Cardiac muscle cell (in vitro differentiated cells and primary cell): Measurements from ENCODE around the gene TMEM88. TPM values are rescaled to one million over a fixed set of nuclear protein-coding genes. Genes with fewer than 3 reads are reported as not detected.

ENCODE experiments used
- DNase-seq, 2 donors: peaks; one replicate each; pipeline versions ENCODE4 v3.0.0 to v3.0.0-alpha.2; 2010 to 2017; ENCODE audit warnings: low read depth in 1 of 2, low spot score in 1 of 2
- H3K27ac ChIP-seq: fragments of 200-600 bp; sonication (generic); 2 replicates; pipeline ENCODE4 v1.5.1; 2016
- H3K27me3 ChIP-seq: fragments of 200-600 bp; sonication (generic); 2 replicates; pipeline ENCODE4 v1.6.0; 2016; ENCODE audit warnings: control low read depth
- H3K36me3 ChIP-seq: fragments of 200-600 bp; sonication (generic); 2 replicates; pipeline ENCODE4 v1.5.1; 2016; ENCODE audit warnings: control low read depth
- H3K4me1 ChIP-seq: fragments of 200-600 bp; sonication (generic); 2 replicates; pipeline ENCODE4 v1.8.1; 2017; ENCODE audit warnings: low read depth, mild to moderate bottlenecking, mixed run types
- H3K4me3 ChIP-seq: fragments of 200-600 bp; sonication (generic); 2 replicates; pipeline ENCODE4 v1.5.1; 2016; ENCODE audit warnings: mild to moderate bottlenecking
- H3K9me3 ChIP-seq: fragments of 200-600 bp; sonication (generic); 2 replicates; pipeline ENCODE4 v1.5.1; 2017; ENCODE audit warnings: low read depth, mild to moderate bottlenecking, control low read depth
- polyA plus RNA-seq: library from polyadenylated mRNA; unstranded; fragments of >200 nt; fragmentation: Nextera tagmentation; extraction: Ambion mirVana; gene quantifications from 2 replicates; pipeline ENCODE4 v1.2.1, GENCODE V29; 2016
- total RNA-seq: library from RNA; depleted of rRNA; stranded (reverse); fragments of >200 nt; gene quantifications from 2 replicates; pipeline ENCODE4 v1.2.3, GENCODE V29; 2016
- TF ChIP-seq, protein P1 (sequence below): IDR thresholded peaks from 2 replicates; pipeline ENCODE4 v1.5.1; 2012; ENCODE audit warnings: low read depth, mild to moderate bottlenecking, low read length

The TMEM88 gene
- total and polyA plus RNA-seq, 2 experiments from 2014 or later, result 27.4 to 66.1 TPM

GRCh38 chr17:7833795-7834541 is 20.9 kb upstream of the TMEM88 start, which contains the start of gene KDM6B:
Gene KDM6B (plus strand): TSS chr17:7834217. CDS start chr17:7845555, 11,338 bp downstream.
- Histone ChIP-seq H3K4me1 (peaks cover 12% of the 10 kb centered on the region), H3K4me3 (peak within 1 kb of the TSS; percentile 84), H3K9me3 (no peaks in the 10 kb centered on the region), H3K27me3 (no peaks in the 10 kb centered on the region), H3K36me3 (no peaks in the 10 kb centered on the region), H3K27ac (peak within 1 kb of the TSS; percentile 69)
- peak; percentile 96 for DNase-seq
- TF ChIP-seq, protein P1, sequence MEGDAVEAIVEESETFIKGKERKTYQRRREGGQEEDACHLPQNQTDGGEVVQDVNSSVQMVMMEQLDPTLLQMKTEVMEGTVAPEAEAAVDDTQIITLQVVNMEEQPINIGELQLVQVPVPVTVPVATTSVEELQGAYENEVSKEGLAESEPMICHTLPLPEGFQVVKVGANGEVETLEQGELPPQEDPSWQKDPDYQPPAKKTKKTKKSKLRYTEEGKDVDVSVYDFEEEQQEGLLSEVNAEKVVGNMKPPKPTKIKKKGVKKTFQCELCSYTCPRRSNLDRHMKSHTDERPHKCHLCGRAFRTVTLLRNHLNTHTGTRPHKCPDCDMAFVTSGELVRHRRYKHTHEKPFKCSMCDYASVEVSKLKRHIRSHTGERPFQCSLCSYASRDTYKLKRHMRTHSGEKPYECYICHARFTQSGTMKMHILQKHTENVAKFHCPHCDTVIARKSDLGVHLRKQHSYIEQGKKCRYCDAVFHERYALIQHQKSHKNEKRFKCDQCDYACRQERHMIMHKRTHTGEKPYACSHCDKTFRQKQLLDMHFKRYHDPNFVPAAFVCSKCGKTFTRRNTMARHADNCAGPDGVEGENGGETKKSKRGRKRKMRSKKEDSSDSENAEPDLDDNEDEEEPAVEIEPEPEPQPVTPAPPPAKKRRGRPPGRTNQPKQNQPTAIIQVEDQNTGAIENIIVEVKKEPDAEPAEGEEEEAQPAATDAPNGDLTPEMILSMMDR, result no peak

DNA sequence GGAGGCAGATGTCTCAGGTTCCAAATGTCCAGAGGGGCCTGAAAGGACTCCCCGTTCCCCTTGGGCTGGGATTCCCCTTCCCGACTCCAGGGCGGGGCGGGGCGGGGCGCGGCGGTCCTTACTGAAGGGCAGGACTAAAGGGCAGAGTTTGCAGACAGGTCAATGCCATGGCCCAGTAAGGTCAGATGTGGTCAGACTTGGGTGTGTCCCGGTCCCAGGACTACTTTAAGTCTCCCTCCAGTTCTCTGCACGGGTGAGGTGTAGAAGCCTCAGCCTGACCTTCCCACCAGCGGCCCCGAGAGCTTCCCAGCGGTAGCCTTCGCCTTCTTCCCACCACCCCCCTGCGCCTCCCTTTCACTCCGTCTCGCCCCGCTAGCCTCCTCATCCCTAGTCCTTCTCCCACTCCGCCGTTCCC is 20.3 kb upstream of the TMEM88 start:
- Histone ChIP-seq H3K9me3 (no peaks in the 10 kb centered on the region), H3K4me3 (peak overlapping the region; percentile 84), H3K27ac (peak overlapping the region; percentile 69), H3K4me1 (peaks cover 15% of the 10 kb centered on the region), H3K27me3 (no peaks in the 10 kb centered on the region), H3K36me3 (no peaks in the 10 kb centered on the region)
- TF ChIP-seq, protein P1, result no peak
- no peak for DNase-seq

DNA sequence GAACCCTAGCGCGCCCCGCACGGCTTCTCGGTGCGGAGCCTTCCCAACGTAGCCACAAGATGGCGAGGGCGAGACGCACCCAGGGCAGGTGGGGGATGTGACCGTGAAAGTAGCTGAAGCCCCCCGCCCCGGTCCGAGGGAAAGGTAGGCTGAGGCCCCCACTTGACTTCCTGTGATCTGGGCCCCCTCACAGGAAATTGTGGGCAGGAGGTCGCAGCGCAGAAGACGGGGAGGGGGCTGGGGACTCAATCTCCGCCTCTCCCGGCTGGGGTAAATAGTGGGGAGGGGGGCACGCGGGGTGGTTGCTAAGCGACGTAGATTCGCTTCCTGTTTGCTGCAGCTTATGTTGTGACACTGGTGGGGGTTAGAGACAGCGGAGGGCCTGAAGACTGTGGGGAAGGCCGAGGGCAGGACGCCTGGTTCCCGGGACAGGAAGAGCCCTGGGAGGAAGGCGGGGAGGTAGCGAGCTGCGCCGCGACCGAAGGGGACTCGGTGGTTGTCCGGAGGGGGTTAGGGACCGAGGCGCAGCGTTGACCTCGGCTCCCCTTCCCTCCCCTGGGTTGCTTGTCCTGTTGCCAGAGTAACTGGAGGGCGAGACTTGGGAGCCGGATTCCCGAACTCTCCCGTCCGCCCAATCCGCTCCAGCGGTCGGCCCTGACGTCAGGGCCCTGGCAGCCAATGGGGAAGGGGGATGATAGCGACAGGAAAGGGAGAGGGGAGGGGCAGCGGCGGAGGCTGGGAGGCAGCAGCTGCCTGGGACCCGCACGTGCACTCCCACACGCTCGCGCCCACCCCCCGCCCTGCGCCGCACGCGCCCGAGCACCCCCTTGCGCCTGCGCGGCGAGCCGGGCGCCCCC is 19.7 kb upstream of the TMEM88 start:
- TF ChIP-seq, protein P1, result peak; percentile 85
- no peaks in the 10 kb centered on the region for H3K9me3 ChIP-seq
- peak overlapping the region; percentile 87 for H3K27ac ChIP-seq
- DNase-seq, result peak; percentile 98 to 100
- no peaks in the 10 kb centered on the region for H3K27me3 ChIP-seq
- H3K4me1 ChIP-seq, result peaks cover 16% of the 10 kb centered on the region
- H3K4me3 ChIP-seq, result peak overlapping the region; percentile 84
- H3K36me3 ChIP-seq, result no peaks in the 10 kb centered on the region

DNA sequence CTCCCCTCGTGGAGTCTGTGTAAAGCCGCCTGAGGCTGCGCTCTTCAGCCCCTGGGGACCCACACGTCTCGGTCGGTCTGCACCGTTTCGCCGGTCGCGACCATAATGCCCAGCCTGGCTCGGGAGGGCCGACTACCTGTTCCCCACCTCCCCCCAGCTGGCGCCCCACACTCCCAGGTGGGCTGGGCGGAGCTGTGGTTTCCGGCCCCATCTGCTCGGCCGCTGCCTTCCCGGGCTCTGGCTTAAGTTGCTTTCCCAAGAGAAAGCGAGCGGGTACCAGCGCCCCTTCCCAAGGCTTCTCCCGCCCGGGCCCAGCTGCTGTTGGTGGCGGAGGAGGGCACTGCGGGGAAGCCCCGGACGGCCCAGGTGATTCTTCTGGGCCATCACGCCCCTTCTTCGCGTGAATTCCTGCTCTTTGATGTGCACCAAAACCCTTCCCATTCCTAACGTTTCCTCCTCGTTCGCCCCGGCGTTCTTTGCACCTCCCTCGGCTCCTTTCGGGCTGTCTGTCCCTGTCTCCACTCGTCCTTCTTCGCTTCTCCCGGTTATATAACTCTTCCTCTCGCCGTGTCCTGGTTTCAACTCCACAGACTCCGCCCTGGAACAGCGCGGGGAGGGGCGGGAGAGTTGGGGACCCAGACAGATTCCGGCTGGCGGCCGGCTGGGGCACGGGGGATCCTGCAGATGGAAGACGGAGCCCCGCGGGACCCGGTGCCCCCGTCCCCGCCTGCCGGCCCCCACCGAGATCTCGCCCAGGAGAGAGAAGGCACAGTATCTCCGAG is 18.9 kb upstream of the TMEM88 start:
- Histone ChIP-seq H3K4me3 (peak overlapping the region; percentile 84), H3K36me3 (no peaks in the 10 kb centered on the region), H3K27me3 (no peaks in the 10 kb centered on the region), H3K9me3 (no peaks in the 10 kb centered on the region), H3K27ac (peak overlapping the region; percentile 87), H3K4me1 (peaks cover 24% of the 10 kb centered on the region)
- no peak for DNase-seq
- TF ChIP-seq, protein P1, result no peak
